ENCODE measurements around the gene SEC61A1.

Gene SEC61A1

GRCh38 chr3:128036119-128036518 lies 16.1 kb upstream of the SEC61A1 start:
- Mint-ChIP-seq H3K4me3 (no peak overlapping the region), H3K36me3 (ENCODE audit: low read depth) (no peaks in the 10 kb centered on the region), H3K4me1 (no peaks in the 10 kb centered on the region), H3K27ac (peak overlapping the region in 2 of 3 experiments; percentile 66 to 76), H3K9me3 (no peaks in the 10 kb centered on the region), H3K27me3 (ENCODE audit: low read depth) (peaks cover 6% of the 10 kb centered on the region)
- TF ChIP-seq CTCF (IDR thresholded peaks at IDR 0.05; ENCODE audit: unreplicated experiment in 3 of 3), result no peak

GRCh38 chr3:128040041-128040440 lies 12.2 kb upstream of the SEC61A1 start:
- H3K36me3 Mint-ChIP-seq (ENCODE audit: low read depth), result no peaks in the 10 kb centered on the region
- H3K27me3 Mint-ChIP-seq (ENCODE audit: low read depth), result peaks cover 11% of the 10 kb centered on the region
- H3K27ac Mint-ChIP-seq, result no peak overlapping the region
- H3K4me3 Mint-ChIP-seq, result no peak overlapping the region
- H3K9me3 Mint-ChIP-seq, result no peaks in the 10 kb centered on the region
- no peaks in the 10 kb centered on the region for H3K4me1 Mint-ChIP-seq
- no peak for TF ChIP-seq CTCF (IDR thresholded peaks at IDR 0.05; ENCODE audit: unreplicated experiment in 3 of 3)

GRCh38 chr3:128040660-128041059 lies 11.6 kb upstream of the SEC61A1 start:
- H3K27ac Mint-ChIP-seq, result no peak overlapping the region
- TF ChIP-seq CTCF (IDR thresholded peaks at IDR 0.05; ENCODE audit: unreplicated experiment in 3 of 3), result no peak
- no peak overlapping the region for H3K4me3 Mint-ChIP-seq
- no peaks in the 10 kb centered on the region for H3K9me3 Mint-ChIP-seq
- H3K4me1 Mint-ChIP-seq, result no peaks in the 10 kb centered on the region
- no peaks in the 10 kb centered on the region for H3K36me3 Mint-ChIP-seq (ENCODE audit: low read depth)
- peaks cover 11% of the 10 kb centered on the region for H3K27me3 Mint-ChIP-seq (ENCODE audit: low read depth)

- H3K4me1 Mint-ChIP-seq, result no peaks in the 10 kb centered on the region
- no peak overlapping the region for H3K27ac Mint-ChIP-seq
- no peak overlapping the region for H3K4me3 Mint-ChIP-seq
- peaks cover 11% of the 10 kb centered on the region for H3K27me3 Mint-ChIP-seq (ENCODE audit: low read depth)
- no peaks in the 10 kb centered on the region for H3K9me3 Mint-ChIP-seq
- TF ChIP-seq CTCF (IDR thresholded peaks at IDR 0.05; ENCODE audit: unreplicated experiment in 3 of 3), result no peak
- H3K36me3 Mint-ChIP-seq (ENCODE audit: low read depth), result no peaks in the 10 kb centered on the region
Observed at GRCh38 chr3:128041344-128041743, 10.9 kb upstream of the SEC61A1 start.

- Mint-ChIP-seq H3K4me1 (peaks cover 37% of the 10 kb centered on the region), H3K4me3 (peak overlapping the region; percentile 91 to 95 (median 91)), H3K36me3 (ENCODE audit: low read depth) (peaks cover 21% of the 10 kb centered on the region), H3K9me3 (no peaks in the 10 kb centered on the region), H3K27ac (no peak overlapping the region), H3K27me3 (ENCODE audit: low read depth) (peaks cover 5% of the 10 kb centered on the region)
- no peak for TF ChIP-seq CTCF (IDR thresholded peaks at IDR 0.05; ENCODE audit: unreplicated experiment in 3 of 3)
Observed at GRCh38 chr3:128050597-128050996, 1.6 kb upstream of the SEC61A1 start.

GRCh38 chr3:128051459-128051836 lies 789 bp upstream of the SEC61A1 start:
- Mint-ChIP-seq H3K27ac (peak overlapping the region; percentile 76 to 96 (median 88)), H3K4me1 (peaks cover 39% of the 10 kb centered on the region), H3K4me3 (peak overlapping the region; percentile 91 to 95 (median 91)), H3K9me3 (no peaks in the 10 kb centered on the region), H3K36me3 (ENCODE audit: low read depth) (peaks cover 23% of the 10 kb centered on the region), H3K27me3 (ENCODE audit: low read depth) (peaks cover 5% of the 10 kb centered on the region)
- no peak for TF ChIP-seq CTCF (IDR thresholded peaks at IDR 0.05; ENCODE audit: unreplicated experiment in 3 of 3)

Measured in nephron (organoid).